ENCODE measurements around the gene ZNF862. TPM values are rescaled to one million over a fixed set of nuclear protein-coding genes. Genes with fewer than 3 reads are reported as not detected.

Gene ZNF862
- total RNA-seq, 1 experiment from 2014 or later = 17.7 TPM

GRCh38 chr7:149849174-149849573, 11.0 kb downstream of the ZNF862 start:
- Mint-ChIP-seq H3K27me3 (ENCODE audit: unreplicated experiment) (no peaks in the 10 kb centered on the region), H3K9me3 (ENCODE audit: low read depth, unreplicated experiment) (no peaks in the 10 kb centered on the region), H3K27ac (ENCODE audit: unreplicated experiment) (no peak overlapping the region), H3K4me3 (ENCODE audit: low read depth, unreplicated experiment) (no peak overlapping the region), H3K4me1 (ENCODE audit: low read depth, unreplicated experiment) (no peaks in the 10 kb centered on the region), H3K36me3 (ENCODE audit: insufficient read depth, unreplicated experiment) (peaks cover 5% of the 10 kb centered on the region)
- DNase-seq = no peak
- CTCF ChIA-PET = no interaction called here
- no TSS peak for BruUV-seq (replicated peaks)
- intact Hi-C loops (cut with micrococcal nuclease; ENCODE audit: unreplicated experiment) = no loop called here
- TF ChIP-seq, protein P1, sequence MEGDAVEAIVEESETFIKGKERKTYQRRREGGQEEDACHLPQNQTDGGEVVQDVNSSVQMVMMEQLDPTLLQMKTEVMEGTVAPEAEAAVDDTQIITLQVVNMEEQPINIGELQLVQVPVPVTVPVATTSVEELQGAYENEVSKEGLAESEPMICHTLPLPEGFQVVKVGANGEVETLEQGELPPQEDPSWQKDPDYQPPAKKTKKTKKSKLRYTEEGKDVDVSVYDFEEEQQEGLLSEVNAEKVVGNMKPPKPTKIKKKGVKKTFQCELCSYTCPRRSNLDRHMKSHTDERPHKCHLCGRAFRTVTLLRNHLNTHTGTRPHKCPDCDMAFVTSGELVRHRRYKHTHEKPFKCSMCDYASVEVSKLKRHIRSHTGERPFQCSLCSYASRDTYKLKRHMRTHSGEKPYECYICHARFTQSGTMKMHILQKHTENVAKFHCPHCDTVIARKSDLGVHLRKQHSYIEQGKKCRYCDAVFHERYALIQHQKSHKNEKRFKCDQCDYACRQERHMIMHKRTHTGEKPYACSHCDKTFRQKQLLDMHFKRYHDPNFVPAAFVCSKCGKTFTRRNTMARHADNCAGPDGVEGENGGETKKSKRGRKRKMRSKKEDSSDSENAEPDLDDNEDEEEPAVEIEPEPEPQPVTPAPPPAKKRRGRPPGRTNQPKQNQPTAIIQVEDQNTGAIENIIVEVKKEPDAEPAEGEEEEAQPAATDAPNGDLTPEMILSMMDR (IDR thresholded peaks at IDR 0.05; ENCODE audit: unreplicated experiment) = no peak

GRCh38 chr7:149850007-149850594, 11.9 kb downstream of the ZNF862 start:
- no TSS peak for BruUV-seq (replicated peaks)
- H3K9me3 Mint-ChIP-seq (ENCODE audit: low read depth, unreplicated experiment) = no peaks in the 10 kb centered on the region
- H3K27me3 Mint-ChIP-seq (ENCODE audit: unreplicated experiment) = no peaks in the 10 kb centered on the region
- no peak overlapping the region for H3K4me3 Mint-ChIP-seq (ENCODE audit: low read depth, unreplicated experiment)
- no peak for DNase-seq
- CTCF ChIA-PET = no interaction called here
- peaks cover 5% of the 10 kb centered on the region for H3K36me3 Mint-ChIP-seq (ENCODE audit: insufficient read depth, unreplicated experiment)
- no peak overlapping the region for H3K27ac Mint-ChIP-seq (ENCODE audit: unreplicated experiment)
- intact Hi-C loops (cut with micrococcal nuclease; ENCODE audit: unreplicated experiment) = no loop called here
- H3K4me1 Mint-ChIP-seq (ENCODE audit: low read depth, unreplicated experiment) = peaks cover under 1% of the 10 kb centered on the region
- TF ChIP-seq, protein P1 (IDR thresholded peaks at IDR 0.05; ENCODE audit: unreplicated experiment) = no peak

- intact Hi-C loops (cut with micrococcal nuclease; ENCODE audit: unreplicated experiment) = no loop called here
Measured at GRCh38 chr7:149850716-149851115, 12.5 kb downstream of the ZNF862 start.

DNA sequence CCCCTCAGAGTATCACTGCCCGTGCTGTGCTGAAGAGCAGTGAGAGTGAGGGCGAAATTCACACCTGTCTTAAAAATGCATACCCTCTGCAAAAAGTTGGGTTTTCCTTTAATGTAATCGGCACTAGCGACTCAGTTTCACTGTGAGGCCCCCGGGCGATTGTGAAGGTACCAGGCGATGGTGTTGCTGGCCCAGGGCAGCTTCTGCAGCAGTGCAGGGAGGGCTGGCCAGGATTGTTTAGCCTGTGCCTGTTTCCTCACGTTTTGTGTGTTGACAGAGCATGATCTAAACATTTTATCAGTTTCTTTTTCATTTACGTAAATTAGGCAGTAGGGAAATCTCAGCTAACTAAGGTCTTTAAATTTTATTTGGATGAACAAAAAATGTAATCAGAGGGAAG, 13.3 kb downstream of the ZNF862 start:
- TF ChIP-seq, protein P1 (IDR thresholded peaks at IDR 0.05; ENCODE audit: unreplicated experiment) = no peak
- no peaks in the 10 kb centered on the region for H3K9me3 Mint-ChIP-seq (ENCODE audit: low read depth, unreplicated experiment)
- no peak overlapping the region for H3K27ac Mint-ChIP-seq (ENCODE audit: unreplicated experiment)
- peaks cover 13% of the 10 kb centered on the region for H3K4me1 Mint-ChIP-seq (ENCODE audit: low read depth, unreplicated experiment)
- H3K27me3 Mint-ChIP-seq (ENCODE audit: unreplicated experiment) = no peaks in the 10 kb centered on the region
- no TSS peak for BruUV-seq (replicated peaks)
- no peak for DNase-seq
- CTCF ChIA-PET = no interaction called here
- peaks cover 5% of the 10 kb centered on the region for H3K36me3 Mint-ChIP-seq (ENCODE audit: insufficient read depth, unreplicated experiment)
- intact Hi-C loops (cut with micrococcal nuclease; ENCODE audit: unreplicated experiment) = no loop called here
- no peak overlapping the region for H3K4me3 Mint-ChIP-seq (ENCODE audit: low read depth, unreplicated experiment)

More at GRCh38 chr7:149850716-149851115, 12.5 kb downstream of the ZNF862 start:
- no peak for DNase-seq
- Mint-ChIP-seq H3K9me3 (ENCODE audit: low read depth, unreplicated experiment) (no peaks in the 10 kb centered on the region), H3K27ac (ENCODE audit: unreplicated experiment) (no peak overlapping the region), H3K4me1 (ENCODE audit: low read depth, unreplicated experiment) (peaks cover 6% of the 10 kb centered on the region), H3K4me3 (ENCODE audit: low read depth, unreplicated experiment) (no peak overlapping the region), H3K36me3 (ENCODE audit: insufficient read depth, unreplicated experiment) (peaks cover 5% of the 10 kb centered on the region), H3K27me3 (ENCODE audit: unreplicated experiment) (no peaks in the 10 kb centered on the region)
- CTCF ChIA-PET = no interaction called here
- no TSS peak for BruUV-seq (replicated peaks)
- TF ChIP-seq, protein P1 (IDR thresholded peaks at IDR 0.05; ENCODE audit: unreplicated experiment) = no peak

Data from Calu3 (cell line).